ENCODE measurements around the gene UPK2. TPM values are rescaled to one million over a fixed set of nuclear protein-coding genes. Genes with fewer than 3 reads are reported as not detected.
"Not testable (repeated sequence)": the region's sequence is repeated elsewhere in the genome, so short reads cannot be mapped to it uniquely, and the experiment has no call there.

UPK2 gene
- polyA plus RNA-seq, 1 donor from 2014 or later = not detected

GRCh38 chr11:118969508-118969907 is 13.4 kb downstream of the UPK2 start:
- H2AFZ ChIP-seq (ENCODE audit: low read depth, low read length) = not testable (repeated sequence)

GRCh38 chr11:118971646-118972045 is 15.5 kb downstream of the UPK2 start, which contains the start of gene FOXR1:
FOXR1 (plus strand) TSS chr11:118971761; CDS start chr11:118971932, 171 bp downstream.
- TF ChIP-seq SMC3 (conservative IDR thresholded peaks at IDR 0.05; ENCODE audit: poor library complexity) = no peak
- TF ChIP-seq MXI1 (conservative IDR thresholded peaks at IDR 0.05; ENCODE audit: poor library complexity, severe bottlenecking) = no peak
- no peak for TF ChIP-seq REST (IDR thresholded peaks at IDR 0.05; ENCODE audit: borderline replicate concordance)
- TF ChIP-seq RAD21 (conservative IDR thresholded peaks at IDR 0.05) = no peak
- TF ChIP-seq POLR2AphosphoS5 (IDR thresholded peaks at IDR 0.05) = no peak
- TF ChIP-seq EP300 (conservative IDR thresholded peaks at IDR 0.05; ENCODE audit: poor library complexity, severe bottlenecking) = no peak
- no peak for TF ChIP-seq EZH2 (IDR thresholded peaks at IDR 0.05; ENCODE audit: borderline replicate concordance, insufficient read depth, low read length, poor library complexity, severe bottlenecking)
- no peak for TF ChIP-seq CTCF (IDR thresholded peaks at IDR 0.05; ENCODE audit: poor library complexity, severe bottlenecking)
- Histone ChIP-seq H3K4me3 (ENCODE audit: low read length) (no peak within 1 kb of the TSS), H3F3A (ENCODE audit: insufficient read depth, low read length, poor library complexity, severe bottlenecking) (no peaks in the 10 kb centered on the region), H3K9me3 (ENCODE audit: low read length) (no peaks in the 10 kb centered on the region), H2AFZ (ENCODE audit: low read depth, low read length) (no peak within 1 kb of the TSS), H3K36me3 (ENCODE audit: insufficient read depth, low read length) (no peaks in the 10 kb centered on the region), H3K79me2 (replicated peaks; ENCODE audit: insufficient read depth, low read length) (no peaks in the 10 kb centered on the region), H3K9me2 (ENCODE audit: insufficient read depth, low read length) (no peaks in the 10 kb centered on the region), H4K20me1 (ENCODE audit: insufficient read depth) (no peaks in the 10 kb centered on the region), H3K27ac (ENCODE audit: low read length) (no peak within 1 kb of the TSS), H3K4me2 (ENCODE audit: low read length) (no peak within 1 kb of the TSS), H3K9ac (ENCODE audit: low read length) (no peak within 1 kb of the TSS), H3K27me3 (ENCODE audit: insufficient read depth, low read depth, low read length) (no peaks in the 10 kb centered on the region)

More at GRCh38 chr11:118969508-118969907, 13.4 kb downstream of the UPK2 start:
- not testable (repeated sequence) for H3K9me2 ChIP-seq (ENCODE audit: insufficient read depth, low read length); H3K27ac ChIP-seq (ENCODE audit: low read length); H3K79me2 ChIP-seq (replicated peaks; ENCODE audit: insufficient read depth, low read length); H3K9me3 ChIP-seq (ENCODE audit: low read length); H3F3A ChIP-seq (ENCODE audit: insufficient read depth, low read length, poor library complexity, severe bottlenecking); H3K27me3 ChIP-seq (ENCODE audit: insufficient read depth, low read depth, low read length); H4K20me1 ChIP-seq (ENCODE audit: insufficient read depth); H3K4me2 ChIP-seq (ENCODE audit: low read length); H3K4me3 ChIP-seq (ENCODE audit: low read length); H3K9ac ChIP-seq (ENCODE audit: low read length); H3K36me3 ChIP-seq (ENCODE audit: insufficient read depth, low read length)

- H3K9ac ChIP-seq (ENCODE audit: low read length) = no peak overlapping the region
- no peaks in the 10 kb centered on the region for H3K9me3 ChIP-seq (ENCODE audit: low read length)
- TF ChIP-seq MXI1 (conservative IDR thresholded peaks at IDR 0.05; ENCODE audit: poor library complexity, severe bottlenecking) = no peak
- TF ChIP-seq POLR2AphosphoS5 (IDR thresholded peaks at IDR 0.05) = no peak
- TF ChIP-seq CTCF (IDR thresholded peaks at IDR 0.05; ENCODE audit: poor library complexity, severe bottlenecking) = no peak
- TF ChIP-seq SMC3 (conservative IDR thresholded peaks at IDR 0.05; ENCODE audit: poor library complexity) = no peak
- TF ChIP-seq TAF1 (IDR thresholded peaks at IDR 0.05; ENCODE audit: low read depth) = no peak
- no peak for TF ChIP-seq REST (IDR thresholded peaks at IDR 0.05; ENCODE audit: borderline replicate concordance)
- TF ChIP-seq EP300 (conservative IDR thresholded peaks at IDR 0.05; ENCODE audit: poor library complexity, severe bottlenecking) = no peak
- no peak for TF ChIP-seq RAD21 (conservative IDR thresholded peaks at IDR 0.05)
- TF ChIP-seq EZH2 (IDR thresholded peaks at IDR 0.05; ENCODE audit: borderline replicate concordance, insufficient read depth, low read length, poor library complexity, severe bottlenecking) = no peak
- H3K36me3 ChIP-seq (ENCODE audit: insufficient read depth, low read length) = no peaks in the 10 kb centered on the region
- no peaks in the 10 kb centered on the region for H3K79me2 ChIP-seq (replicated peaks; ENCODE audit: insufficient read depth, low read length)
- no peaks in the 10 kb centered on the region for H3K27me3 ChIP-seq (ENCODE audit: insufficient read depth, low read depth, low read length)
- no peaks in the 10 kb centered on the region for H3F3A ChIP-seq (ENCODE audit: insufficient read depth, low read length, poor library complexity, severe bottlenecking)
- H3K27ac ChIP-seq (ENCODE audit: low read length) = no peak overlapping the region
- no peaks in the 10 kb centered on the region for H4K20me1 ChIP-seq (ENCODE audit: insufficient read depth)
- no peak overlapping the region for H3K4me2 ChIP-seq (ENCODE audit: low read length)
- no peak overlapping the region for H3K4me3 ChIP-seq (ENCODE audit: low read length)
- no peak overlapping the region for H2AFZ ChIP-seq (ENCODE audit: low read depth, low read length)
- no peaks in the 10 kb centered on the region for H3K9me2 ChIP-seq (ENCODE audit: insufficient read depth, low read length)
Measured at GRCh38 chr11:118973985-118974384, 17.9 kb downstream of the UPK2 start.

All from neural cell (in vitro differentiated cells).